PC-3 (cell line): ENCODE results near the gene GDPD3. TPM values are rescaled to one million over a fixed set of nuclear protein-coding genes. Genes with fewer than 3 reads are reported as not detected.
A peak's percentile ranks its signal among the peaks of the same experiment; 100 is the strongest.

Experiments used
- ATAC-seq: fragments of 200-7000 bp; cut with Tn5 transposase; 2 replicates; pipeline ENCODE4 v1.9.1; 2020; ENCODE audit warnings: mild to moderate bottlenecking, moderate library complexity
- BruUV-seq: library from RNA; stranded (reverse); fragments of 400-500 nt; replicated peaks from 2 replicates; lab custom pipeline; 2021; lab: Mats Ljungman, UMichigan
- CTCF ChIA-PET: fragments of 300-600 bp; sonication (Branson Sonifier 250); formaldehyde crosslinking; loops from one replicate; lab custom pipeline; 2022; ENCODE audit warnings: antibody characterized with exemption; lab: Charles Lee
- POLR2A ChIA-PET: fragments of 300-600 bp; sonication (Branson Sonifier 250); formaldehyde crosslinking; loops from one replicate; lab custom pipeline; 2022; ENCODE audit warnings: antibody characterized with exemption; ENCODE audit not compliant: unreplicated experiment; lab: Charles Lee
- DNase-seq: peaks from one replicate; pipeline ENCODE4 v3.0.0-alpha.2; 2015
- H2AFZ ChIP-seq: fragments of 300-600 bp; sonication (generic); 2 replicates; pipeline ENCODE4 v1.6.0; 2016; ENCODE audit warnings: antibody characterized with exemption, low read length
- H3F3A ChIP-seq: fragments of 300-600 bp; sonication (generic); one replicate; pipeline ENCODE4 v1.6.0; 2017; ENCODE audit warnings: antibody characterized with exemption, low read length, control low read depth, mild to moderate bottlenecking; ENCODE audit not compliant: unreplicated experiment
- H3K27ac ChIP-seq: fragments of 300-600 bp; sonication (generic); 2 replicates; pipeline ENCODE4 v1.5.1; 2016; ENCODE audit warnings: mild to moderate bottlenecking, low read length
- H3K27me3 ChIP-seq: fragments of 300-600 bp; sonication (generic); 2 replicates; pipeline ENCODE4 v1.6.1; 2016; ENCODE audit warnings: low read length, mixed read lengths
- H3K36me3 ChIP-seq: fragments of 300-600 bp; sonication (generic); 2 replicates; pipeline ENCODE4 v1.6.1; 2016; ENCODE audit warnings: low read depth, mixed run types, low read length, mixed read lengths
- H3K4me1 ChIP-seq: fragments of 300-600 bp; sonication (generic); 2 replicates; pipeline ENCODE4 v1.5.1; 2016; ENCODE audit warnings: low read length; ENCODE audit not compliant: insufficient read depth
- H3K4me2 ChIP-seq: fragments of 300-600 bp; sonication (generic); 2 replicates; pipeline ENCODE4 v1.6.0; 2016; ENCODE audit warnings: low read length
- H3K4me3 ChIP-seq: fragments of 300-600 bp; sonication (generic); 2 replicates; pipeline ENCODE4 v1.5.1; 2016; ENCODE audit warnings: mild to moderate bottlenecking, low read length, mixed read lengths
- H3K79me2 ChIP-seq: fragments of 300-600 bp; sonication (generic); 2 replicates; pipeline ENCODE4 v1.6.1; 2017; ENCODE audit warnings: low read length, mixed read lengths
- H3K9ac ChIP-seq: fragments of 300-600 bp; sonication (generic); 2 replicates; pipeline ENCODE4 v1.6.0; 2016; ENCODE audit warnings: mild to moderate bottlenecking, low read length
- H3K9me2 ChIP-seq: fragments of 300-600 bp; sonication (generic); replicated peaks from 2 replicates; pipeline ENCODE4 v1.6.1; 2016; ENCODE audit warnings: mixed run types, low read length, mixed read lengths
- H3K9me3 ChIP-seq: fragments of 300-600 bp; sonication (generic); 2 replicates; pipeline ENCODE4 v1.6.1; 2016; ENCODE audit warnings: low read length, mixed read lengths
- H4K20me1 ChIP-seq: fragments of 300-600 bp; sonication (generic); 2 replicates; pipeline ENCODE4 v1.6.1; 2016; ENCODE audit warnings: low read length, mixed read lengths
- CTCF ChIP-seq: fragments of 300-600 bp; sonication (generic); conservative IDR thresholded peaks from 2 replicates; pipeline ENCODE4 v1.5.1; 2017; ENCODE audit warnings: antibody characterized with exemption, low read depth, mild to moderate bottlenecking, low read length
- EZH2 ChIP-seq: fragments of 300-600 bp; sonication (generic); IDR thresholded peaks from one replicate; pipeline ENCODE4 v1.6.1; 2017; ENCODE audit warnings: antibody characterized with exemption, mild to moderate bottlenecking, low read length; ENCODE audit not compliant: unreplicated experiment
- EZH2phosphoT487 ChIP-seq: fragments of 300-600 bp; sonication (generic); IDR thresholded peaks from 2 replicates; pipeline ENCODE4 v1.6.1; 2018; ENCODE audit warnings: mild to moderate bottlenecking, antibody characterized with exemption, low read length, borderline replicate concordance
- intact Hi-C: fragments of 100-400 bp; cut with micrococcal nuclease; formaldehyde crosslinking; loops from 2 replicates; pipeline ENCODE4 v1.9.0; 2023
- total RNA-seq: library from RNA; depleted of rRNA; stranded (reverse); fragments of >200 nt; gene quantifications from 2 replicates; pipeline ENCODE4 v1.2.3, GENCODE V29; 2014

GDPD3 gene
- total RNA-seq, 1 experiment from 2014 or later = 3.4 TPM

- ATAC-seq (no peak), DNase-seq (no peak)
- BruUV-seq = no TSS peak
- Histone ChIP-seq H3K27me3 (no peaks in the 10 kb centered on the region), H2AFZ (no peak overlapping the region), H3F3A (no peaks in the 10 kb centered on the region), H3K27ac (no peak overlapping the region; the same call in 1 of the 2 replicates), H3K4me2 (no peak overlapping the region), H3K4me3 (no peak overlapping the region), H4K20me1 (no peaks in the 10 kb centered on the region), H3K4me1 (peaks cover 10% of the 10 kb centered on the region), H3K36me3 (no peaks in the 10 kb centered on the region), H3K9me3 (no peaks in the 10 kb centered on the region), H3K9me2 (no peaks in the 10 kb centered on the region), H3K9ac (no peak overlapping the region), H3K79me2 (no peaks in the 10 kb centered on the region)
- CTCF ChIA-PET = interaction anchor here (1.3 to 2.0 kb wide), 2 partner anchors 33 to 35 kb away, joined by 3 to 13 read pairs; partner anchors contain the start of gene TBX6
- intact Hi-C loops = no loop called here
- TF ChIP-seq EZH2 (no peak), CTCF (no peak)
- POLR2A ChIA-PET = no interaction called here
Measured at GRCh38 chr16:30124985-30125379, 11.6 kb upstream of the GDPD3 start.

GRCh38 chr16:30122604-30123160 is 9.3 kb upstream of the GDPD3 start:
- Histone ChIP-seq H3K9ac (peak overlapping the region; percentile 72), H4K20me1 (no peaks in the 10 kb centered on the region), H3K79me2 (no peaks in the 10 kb centered on the region), H3K27ac (no peak overlapping the region), H3K9me2 (no peaks in the 10 kb centered on the region), H3K4me2 (peak overlapping the region; percentile 83), H3K27me3 (no peaks in the 10 kb centered on the region), H3K4me3 (peak overlapping the region; percentile 79), H3K36me3 (no peaks in the 10 kb centered on the region), H2AFZ (peak overlapping the region; percentile 64), H3F3A (no peaks in the 10 kb centered on the region), H3K4me1 (peaks cover 10% of the 10 kb centered on the region), H3K9me3 (no peaks in the 10 kb centered on the region)
- ChIA-PET POLR2A (no interaction called here), CTCF (no interaction called here)
- intact Hi-C loops = no loop called here
- BruUV-seq = TSS peak; percentile 25
- TF ChIP-seq CTCF = no peak
- TF ChIP-seq EZH2 = no peak
- TF ChIP-seq EZH2phosphoT487 = no peak
- no peak; the same call in 1 of the 2 replicates for ATAC-seq
- no peak for DNase-seq

GRCh38 chr16:30121741-30122571 is 8.6 kb upstream of the GDPD3 start:
- Histone ChIP-seq H3K9ac (peak overlapping the region; percentile 72), H4K20me1 (no peaks in the 10 kb centered on the region), H3K27ac (no peak overlapping the region), H3K36me3 (no peaks in the 10 kb centered on the region), H3F3A (no peaks in the 10 kb centered on the region), H3K4me3 (peak overlapping the region; percentile 79), H3K27me3 (no peaks in the 10 kb centered on the region), H3K4me1 (peaks cover 10% of the 10 kb centered on the region), H3K79me2 (no peaks in the 10 kb centered on the region), H3K4me2 (peak overlapping the region; percentile 83), H2AFZ (0 out of 2 replicates have a peak overlapping the region, but pooled peaks have one; percentile 64), H3K9me3 (no peaks in the 10 kb centered on the region), H3K9me2 (no peaks in the 10 kb centered on the region)
- CTCF ChIA-PET = no interaction called here
- TF ChIP-seq EZH2 (no peak), EZH2phosphoT487 (no peak), CTCF (no peak)
- POLR2A ChIA-PET = no interaction called here
- no peak for ATAC-seq
- no TSS peak for BruUV-seq
- intact Hi-C loops = no loop called here
- DNase-seq = no peak
